Mesendoderm (in vitro differentiated cells): ENCODE data around the gene TBC1D8B.

Experiments
- DNase-seq: peaks from one replicate; pipeline ENCODE4 v3.0.0; 2013
- H2AK5ac ChIP-seq: 2 replicates; pipeline ENCODE4 v1.6.1; 2013; ENCODE audit warnings: low read length, inconsistent platforms
- H2BK120ac ChIP-seq: 2 replicates; pipeline ENCODE4 v1.6.1; 2013; ENCODE audit warnings: low read depth, mild to moderate bottlenecking, low read length, moderate library complexity, mixed read lengths
- H2BK15ac ChIP-seq: replicated peaks from 2 replicates; pipeline ENCODE4 v1.6.1; 2013; ENCODE audit warnings: low read depth, mild to moderate bottlenecking, moderate library complexity
- H2BK5ac ChIP-seq: 2 replicates; pipeline ENCODE4 v1.6.1; 2013; ENCODE audit warnings: low read length, inconsistent platforms
- H3K18ac ChIP-seq: 2 replicates; pipeline ENCODE4 v1.6.1; 2013; ENCODE audit warnings: mild to moderate bottlenecking, low read length, mixed read lengths
- H3K23ac ChIP-seq: one replicate; pipeline ENCODE4 v1.6.1; 2013; ENCODE audit warnings: low read length
- H3K27ac ChIP-seq: 2 replicates; pipeline ENCODE4 v1.5.1; 2013; ENCODE audit warnings: low read depth, mild to moderate bottlenecking, inconsistent platforms, low read length, moderate library complexity
- H3K27me3 ChIP-seq: 2 replicates; pipeline ENCODE4 v1.6.1; 2013; ENCODE audit warnings: low read length, control low read depth, mild to moderate bottlenecking, inconsistent platforms; ENCODE audit not compliant: insufficient read depth, poor library complexity
- H3K36me3 ChIP-seq: 2 replicates; pipeline ENCODE4 v1.6.1; 2013; ENCODE audit warnings: low read length, inconsistent platforms; ENCODE audit not compliant: control insufficient read depth, insufficient read depth
- H3K4ac ChIP-seq: one replicate; pipeline ENCODE4 v1.6.1; 2013; ENCODE audit warnings: low read depth, mild to moderate bottlenecking, low read length, moderate library complexity
- H3K4me1 ChIP-seq: 2 replicates; pipeline ENCODE4 v1.6.1; 2013; ENCODE audit warnings: low read depth, low read length, inconsistent platforms; ENCODE audit not compliant: control insufficient read depth
- H3K4me2 ChIP-seq: 2 replicates; pipeline ENCODE4 v1.6.1; 2013; ENCODE audit warnings: low read length
- H3K4me3 ChIP-seq: 2 replicates; pipeline ENCODE4 v1.5.1; 2013; ENCODE audit warnings: mild to moderate bottlenecking, low read length
- H3K56ac ChIP-seq: one replicate; pipeline ENCODE4 v1.6.1; 2013; ENCODE audit warnings: low read length
- H3K79me1 ChIP-seq: 2 replicates; pipeline ENCODE4 v1.6.1; 2013; ENCODE audit warnings: low read length, inconsistent platforms
- H3K79me2 ChIP-seq: 2 replicates; pipeline ENCODE4 v1.6.1; 2013; ENCODE audit warnings: mild to moderate bottlenecking, low read length; ENCODE audit not compliant: control insufficient read depth, insufficient read depth
- H3K9ac ChIP-seq: 2 replicates; pipeline ENCODE4 v1.6.1; 2013; ENCODE audit warnings: low read length, inconsistent platforms
- H4K5ac ChIP-seq: one replicate; pipeline ENCODE4 v1.6.1; 2013; ENCODE audit warnings: low read length
- H4K8ac ChIP-seq: one replicate; pipeline ENCODE4 v1.6.1; 2013; ENCODE audit warnings: low read depth, mild to moderate bottlenecking, control low read depth, low read length, moderate library complexity
- whole genome bisulfite sequencing: extraction: QIAGEN DNeasy Blood & Tissue Kit; methylation state at CpG from one replicate; pipeline ENCODE4 v1.1.7; 2013; ENCODE audit warnings: low lambda C conversion rate, missing lambda C conversion rate; ENCODE audit not compliant: insufficient coverage; ENCODE audit errors: extremely low coverage; 5-methylcytosine and 5-hydroxymethylcytosine counted together

TBC1D8B gene

GRCh38 chrX:106899841-106900240 is 97.4 kb downstream of the TBC1D8B start:
- Histone ChIP-seq H3K9ac (no peak overlapping the region), H3K23ac (no peak overlapping the region), H4K5ac (no peak overlapping the region), H3K4me2 (no peak overlapping the region), H3K79me1 (no peaks in the 10 kb centered on the region), H3K4me3 (no peak overlapping the region), H3K18ac (no peak overlapping the region), H3K4me1 (no peaks in the 10 kb centered on the region), H3K4ac (no peak overlapping the region), H3K79me2 (no peaks in the 10 kb centered on the region), H2AK5ac (no peak overlapping the region), H3K27me3 (no peaks in the 10 kb centered on the region), H3K56ac (no peak overlapping the region), H4K8ac (no peak overlapping the region), H2BK15ac (no peak overlapping the region), H3K27ac (no peak overlapping the region), H2BK120ac (no peak overlapping the region), H3K36me3 (no peaks in the 10 kb centered on the region), H2BK5ac (no peak overlapping the region)
- no CpG with 5 or more reads among the region's 1 CpG for WGBS
- no peak for DNase-seq

DNA sequence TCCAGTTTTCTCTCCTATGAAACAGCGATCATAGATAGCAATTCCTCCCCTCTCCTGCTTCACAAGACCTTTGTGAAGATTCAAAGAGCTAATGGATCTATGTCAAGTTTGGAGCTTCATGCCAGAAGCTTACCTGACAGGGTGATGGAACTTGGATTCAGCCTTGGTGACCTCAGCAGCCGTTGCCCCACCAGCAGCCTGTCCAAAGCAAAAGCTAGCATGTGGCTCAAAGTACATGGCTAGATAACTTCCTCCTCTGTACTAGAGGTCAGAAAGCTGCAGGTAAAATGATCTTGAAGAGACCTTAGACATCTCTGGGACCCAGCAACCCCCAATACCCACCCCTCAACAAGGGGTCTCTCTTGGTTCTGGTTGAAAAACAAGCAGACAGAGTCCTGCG is 98.9 kb downstream of the TBC1D8B start:
- H2BK15ac ChIP-seq: no peak overlapping the region
- no peaks in the 10 kb centered on the region for H3K4me1 ChIP-seq
- H3K4ac ChIP-seq: peak overlapping the region; percentile 75
- H3K9ac ChIP-seq: no peak overlapping the region
- H2BK5ac ChIP-seq: no peak overlapping the region
- no peak overlapping the region for H3K4me2 ChIP-seq
- H3K4me3 ChIP-seq: no peak overlapping the region
- DNase-seq: no peak
- no peaks in the 10 kb centered on the region for H3K79me1 ChIP-seq
- H3K36me3 ChIP-seq: no peaks in the 10 kb centered on the region
- no peaks in the 10 kb centered on the region for H3K79me2 ChIP-seq
- no peak overlapping the region for H3K23ac ChIP-seq
- no CpG with 5 or more reads among the region's 3 CpGs for WGBS
- no peak overlapping the region for H3K27ac ChIP-seq
- no peak overlapping the region for H3K56ac ChIP-seq
- H4K8ac ChIP-seq: no peak overlapping the region
- no peak overlapping the region for H3K18ac ChIP-seq
- no peak overlapping the region for H2AK5ac ChIP-seq
- no peak overlapping the region for H2BK120ac ChIP-seq
- H4K5ac ChIP-seq: no peak overlapping the region
- H3K27me3 ChIP-seq: no peaks in the 10 kb centered on the region

DNA sequence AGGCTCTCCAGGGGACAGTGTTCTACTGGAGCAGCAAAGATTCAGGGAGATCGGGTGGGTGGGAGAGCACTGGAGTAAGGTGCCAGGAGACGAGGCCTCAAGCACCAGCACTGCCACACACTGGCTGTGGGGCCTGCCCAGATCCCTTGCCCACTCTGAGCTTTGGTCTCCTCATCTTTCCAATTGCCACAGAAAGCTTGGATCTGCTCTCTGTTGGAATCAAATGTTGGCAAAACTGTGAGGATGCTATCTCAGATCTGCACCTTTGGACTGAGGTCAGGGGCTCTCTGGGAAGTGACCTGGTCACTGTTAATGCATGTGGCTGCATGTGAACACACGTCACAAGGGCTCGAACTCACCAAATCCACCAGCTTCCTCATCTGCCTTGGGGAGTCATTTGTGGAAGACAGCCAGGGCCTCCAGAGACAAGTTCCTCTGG is 99.3 kb downstream of the TBC1D8B start:
- Histone ChIP-seq H2AK5ac (no peak overlapping the region), H3K36me3 (no peaks in the 10 kb centered on the region), H3K18ac (peak overlapping the region; percentile 68), H3K23ac (no peak overlapping the region), H3K4me2 (no peak overlapping the region), H2BK120ac (no peak overlapping the region), H3K79me2 (no peaks in the 10 kb centered on the region), H3K4me1 (no peaks in the 10 kb centered on the region), H3K9ac (no peak overlapping the region), H3K4me3 (no peak overlapping the region), H4K5ac (no peak overlapping the region), H3K27me3 (no peaks in the 10 kb centered on the region), H2BK5ac (no peak overlapping the region), H3K27ac (no peak overlapping the region), H3K79me1 (no peaks in the 10 kb centered on the region), H3K56ac (no peak overlapping the region), H4K8ac (no peak overlapping the region), H3K4ac (peak overlapping the region; percentile 75), H2BK15ac (no peak overlapping the region)
- no peak for DNase-seq
- WGBS: no CpG with 5 or more reads among the region's 4 CpGs

DNA sequence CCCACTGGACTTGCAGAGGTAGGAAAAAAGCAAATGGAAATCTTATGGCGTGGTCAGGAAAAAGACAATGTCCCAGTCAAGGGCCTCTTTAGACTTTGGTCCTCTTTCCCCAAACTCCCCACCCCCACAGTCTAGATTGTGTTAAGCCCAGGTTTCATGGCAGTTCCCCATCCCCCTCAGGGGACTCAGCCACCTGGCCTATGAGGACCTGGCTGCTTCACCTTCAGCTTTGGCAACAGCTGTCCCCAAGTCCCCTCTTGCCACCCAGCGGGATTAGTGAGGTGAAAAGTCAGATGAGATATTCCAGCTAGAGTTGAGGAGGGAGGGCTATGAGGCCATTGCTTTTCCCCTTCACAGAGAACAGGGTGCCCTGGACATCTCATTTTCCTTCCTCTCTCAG is 100.2 kb downstream of the TBC1D8B start:
- H3K56ac ChIP-seq: no peak overlapping the region
- no peak overlapping the region for H2AK5ac ChIP-seq
- no peak overlapping the region for H4K5ac ChIP-seq
- no peaks in the 10 kb centered on the region for H3K79me2 ChIP-seq
- H2BK15ac ChIP-seq: no peak overlapping the region
- no peak for DNase-seq
- no peak overlapping the region for H3K18ac ChIP-seq
- H3K36me3 ChIP-seq: no peaks in the 10 kb centered on the region
- no peak overlapping the region for H2BK120ac ChIP-seq
- H3K27me3 ChIP-seq: no peaks in the 10 kb centered on the region
- H3K79me1 ChIP-seq: no peaks in the 10 kb centered on the region
- H3K4me3 ChIP-seq: no peak overlapping the region
- H3K9ac ChIP-seq: no peak overlapping the region
- no peak overlapping the region for H3K23ac ChIP-seq
- H3K27ac ChIP-seq: no peak overlapping the region
- no peak overlapping the region for H3K4me2 ChIP-seq
- no peak overlapping the region for H3K4ac ChIP-seq
- no peak overlapping the region for H2BK5ac ChIP-seq
- H3K4me1 ChIP-seq: no peaks in the 10 kb centered on the region
- no peak overlapping the region for H4K8ac ChIP-seq
- WGBS: no CpG with 5 or more reads among the region's 2 CpGs

GRCh38 chrX:106903291-106903824 is 100.9 kb downstream of the TBC1D8B start, which contains the start of gene RIPPLY1:
RIPPLY1 (minus strand) TSS chrX:106903341; CDS start chrX:106903287, 54 bp downstream.
- Histone ChIP-seq H2BK5ac (no peak within 1 kb of the TSS), H3K79me2 (no peaks in the 10 kb centered on the region), H2BK120ac (peak within 1 kb of the TSS; percentile 6), H3K9ac (no peak within 1 kb of the TSS), H4K8ac (no peak within 1 kb of the TSS), H2AK5ac (no peak within 1 kb of the TSS), H2BK15ac (no peak within 1 kb of the TSS), H3K36me3 (no peaks in the 10 kb centered on the region), H3K4me2 (no peak within 1 kb of the TSS), H3K4me3 (no peak within 1 kb of the TSS), H3K27me3 (no peaks in the 10 kb centered on the region), H3K4me1 (no peaks in the 10 kb centered on the region), H3K56ac (no peak within 1 kb of the TSS), H3K23ac (no peak within 1 kb of the TSS), H3K4ac (no peak within 1 kb of the TSS), H3K18ac (peak within 1 kb of the TSS; percentile 68), H3K79me1 (no peaks in the 10 kb centered on the region), H4K5ac (no peak within 1 kb of the TSS), H3K27ac (no peak within 1 kb of the TSS)
- peak; percentile 60 for DNase-seq
- WGBS: no CpG with 5 or more reads among the region's 1 CpG
